HG02938 (cell line): ENCODE measurements around the gene ETV4.
A peak's percentile ranks its signal among the peaks of the same experiment; 100 is the strongest.

ENCODE experiments used
- ATAC-seq: cut with Tn5 transposase; IDR thresholded peaks from one replicate; pipeline ENCODE4 v1.9.1; 2021; ENCODE audit warnings: mild to moderate bottlenecking, moderate library complexity; ENCODE audit not compliant: unreplicated experiment

Gene ETV4

DNA sequence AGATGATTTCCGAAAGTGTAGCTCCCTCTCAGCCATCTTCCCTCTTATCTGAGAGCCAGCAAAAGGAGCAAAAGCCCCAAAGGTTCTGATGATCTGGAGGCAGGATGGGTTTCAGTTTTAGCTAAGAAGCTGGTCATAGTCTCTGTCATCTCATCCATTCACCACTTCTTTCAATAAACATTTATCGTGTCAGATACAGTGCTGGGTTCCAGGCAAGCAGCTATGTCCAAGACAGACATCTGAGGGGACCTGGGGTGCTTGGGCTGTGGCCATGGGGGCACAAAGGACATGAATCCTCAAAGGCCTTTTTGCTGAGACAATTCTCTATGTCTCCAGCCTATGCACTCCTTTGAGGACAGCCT lies 1.0 kb upstream of the ETV4 start:
- ATAC-seq: no peak

DNA sequence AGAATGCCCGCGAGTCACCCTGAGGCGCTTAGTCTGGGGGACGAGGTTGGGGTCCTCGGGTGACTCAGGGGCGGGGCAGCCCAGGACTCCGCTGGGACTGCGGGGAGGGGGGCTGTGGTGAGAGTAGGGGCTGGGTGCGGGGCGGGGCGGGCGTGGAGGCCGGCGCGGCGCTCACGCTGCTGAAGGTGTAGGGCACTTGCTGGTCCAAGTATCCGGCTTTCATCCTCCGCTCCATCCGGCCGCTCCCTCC lies 832 bp downstream of the ETV4 start:
- ATAC-seq: peak; percentile 7

GRCh38 chr17:43543771-43544575 lies 2.2 kb downstream of the ETV4 start:
- no peak for ATAC-seq

DNA sequence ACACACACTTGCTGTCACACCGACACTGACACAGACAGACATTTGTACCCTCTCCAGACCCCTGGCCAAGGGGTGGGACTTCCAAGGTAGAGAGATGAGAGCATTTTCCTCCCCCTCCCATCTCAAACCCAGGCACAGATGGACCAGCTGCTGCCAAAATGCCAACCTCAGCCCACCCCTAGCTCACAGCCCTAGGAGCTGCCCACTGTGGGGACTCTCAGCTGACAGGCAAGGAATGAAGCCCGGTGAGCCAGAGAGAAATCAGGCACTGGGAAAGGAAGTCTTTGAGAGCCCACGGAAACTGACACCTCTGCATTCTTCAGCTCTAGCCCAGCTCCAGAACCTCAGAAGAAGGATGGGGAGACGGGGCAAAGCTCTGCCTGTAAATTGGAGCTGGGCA lies 2.8 kb downstream of the ETV4 start:
- no peak for ATAC-seq

- ATAC-seq: no peak
Observed at GRCh38 chr17:43542859-43543258, 3.3 kb downstream of the ETV4 start.

DNA sequence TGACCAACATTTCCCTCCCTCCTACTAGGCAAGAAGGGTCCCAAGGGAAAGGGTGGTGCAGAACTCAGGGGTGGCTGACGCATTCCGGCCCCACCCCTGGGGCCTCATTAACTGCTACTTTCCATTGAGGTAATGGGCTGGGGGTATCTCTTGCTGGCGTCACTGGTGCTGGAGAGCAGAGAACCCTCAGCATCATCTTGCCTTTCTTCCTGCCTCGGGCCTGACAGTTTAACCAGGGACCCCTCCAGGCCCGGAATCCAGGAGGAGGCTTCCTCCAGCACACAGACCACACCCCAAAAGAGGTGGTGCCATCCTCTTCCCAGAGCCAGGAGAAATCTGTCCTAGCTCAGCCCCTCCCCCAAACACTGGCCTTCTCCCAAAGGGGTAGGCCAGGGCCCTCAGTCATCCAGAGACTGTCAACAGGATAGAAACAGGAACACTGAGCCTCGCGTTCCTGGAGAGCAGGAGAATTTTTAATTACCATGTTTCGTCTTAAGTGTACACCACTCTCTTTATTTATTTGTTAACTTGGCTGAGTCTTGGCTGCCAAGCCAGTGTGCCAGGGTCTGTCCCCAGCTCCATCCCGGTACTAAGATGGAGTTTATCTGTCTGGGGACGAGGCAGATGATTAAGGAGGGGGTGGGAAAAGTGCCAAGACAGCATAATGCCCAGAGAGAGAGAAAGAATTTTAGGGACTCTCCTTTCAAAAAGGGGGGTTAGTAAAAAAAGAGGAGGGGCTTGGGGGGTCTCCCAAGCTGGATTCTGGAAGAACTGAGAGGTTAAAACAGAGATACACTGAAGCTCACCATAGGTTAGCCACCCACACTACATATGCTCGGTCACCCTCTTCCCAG lies 5.1 kb downstream of the ETV4 start:
- no peak for ATAC-seq

GRCh38 chr17:43536236-43536992 lies 9.7 kb downstream of the ETV4 start:
- ATAC-seq: no peak

DNA sequence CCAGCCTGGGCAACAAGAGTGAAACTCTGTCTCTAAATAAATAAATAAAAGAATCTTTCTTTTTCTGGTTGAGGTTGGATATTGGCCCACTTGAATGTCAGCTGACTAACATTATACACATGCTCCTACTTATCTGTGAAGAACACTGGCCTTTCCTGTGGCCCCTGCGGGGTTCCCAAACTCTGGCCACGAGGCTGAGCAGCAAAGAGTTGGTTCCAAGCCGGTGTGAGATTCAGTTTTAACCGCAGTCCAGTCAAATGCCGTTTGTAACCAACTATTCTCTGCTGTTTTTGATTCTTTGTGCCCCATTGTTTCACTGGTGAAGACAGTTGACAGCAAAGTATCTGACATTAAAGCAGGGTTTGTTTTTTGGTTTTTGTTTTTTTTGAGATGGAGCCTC lies 11.2 kb downstream of the ETV4 start:
- ATAC-seq: no peak

DNA sequence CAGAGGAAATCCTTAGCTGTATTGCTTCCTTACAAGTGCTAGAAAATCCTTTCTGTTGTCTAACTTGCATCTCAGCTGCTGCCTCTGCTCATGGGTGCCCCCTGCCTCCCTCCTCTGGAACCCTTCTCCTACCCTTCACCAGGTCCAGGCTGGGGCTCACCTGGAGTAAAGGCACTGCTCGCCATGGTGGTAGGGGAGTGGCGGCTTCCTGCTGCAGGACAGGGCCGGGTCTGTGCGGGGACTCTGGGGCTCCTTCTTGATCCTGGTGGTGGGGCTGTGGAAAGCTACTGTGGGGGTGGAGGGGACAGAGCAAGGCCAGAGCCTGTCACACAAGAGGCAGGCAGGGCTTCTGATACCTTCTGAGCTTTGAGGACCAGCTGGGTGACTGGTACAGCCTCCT lies 12.4 kb downstream of the ETV4 start:
- no peak for ATAC-seq

- ATAC-seq: no peak
Observed at GRCh38 chr17:43532581-43532980, 13.6 kb downstream of the ETV4 start.

- ATAC-seq: no peak
Observed at GRCh38 chr17:43531955-43532354, 14.2 kb downstream of the ETV4 start.

DNA sequence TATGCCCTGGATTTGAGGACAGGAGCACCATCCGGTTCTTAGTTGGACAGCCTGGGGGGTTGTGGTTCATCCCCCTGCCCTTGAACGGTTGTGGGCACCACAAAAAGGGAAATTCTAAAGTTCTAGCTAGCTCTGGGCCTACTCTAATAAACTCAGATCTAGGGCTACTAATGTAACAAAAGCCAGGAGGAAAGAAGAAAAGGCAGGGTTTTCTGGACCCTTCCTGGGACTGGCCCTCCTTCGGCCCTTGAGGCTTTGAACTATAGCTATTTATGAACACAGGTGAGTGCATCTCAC lies 15.1 kb downstream of the ETV4 start:
- ATAC-seq: no peak

GRCh38 chr17:43530288-43531081 lies 15.7 kb downstream of the ETV4 start:
- ATAC-seq: no peak

DNA sequence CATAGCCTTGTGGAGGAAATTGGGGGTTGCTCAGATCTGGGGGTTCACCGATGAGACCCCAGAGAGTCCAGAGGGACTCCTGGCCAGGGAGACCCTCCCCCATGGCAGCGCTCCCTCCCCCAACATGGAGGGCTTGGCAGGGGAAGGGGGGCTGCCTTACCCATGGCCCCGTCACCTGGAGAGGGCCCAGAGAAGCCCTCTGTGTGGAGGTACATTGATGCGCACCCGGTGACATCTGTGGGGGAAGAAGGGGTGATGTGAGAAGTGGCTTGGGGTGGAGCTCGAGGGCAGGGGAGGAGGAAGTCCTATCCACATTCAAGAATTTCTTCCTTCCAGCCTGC lies 16.2 kb downstream of the ETV4 start:
- no peak for ATAC-seq

- no peak for ATAC-seq
Observed at GRCh38 chr17:43528988-43529814, 16.9 kb downstream of the ETV4 start.

GRCh38 chr17:43528319-43528987 lies 17.7 kb downstream of the ETV4 start:
- ATAC-seq: no peak

DNA sequence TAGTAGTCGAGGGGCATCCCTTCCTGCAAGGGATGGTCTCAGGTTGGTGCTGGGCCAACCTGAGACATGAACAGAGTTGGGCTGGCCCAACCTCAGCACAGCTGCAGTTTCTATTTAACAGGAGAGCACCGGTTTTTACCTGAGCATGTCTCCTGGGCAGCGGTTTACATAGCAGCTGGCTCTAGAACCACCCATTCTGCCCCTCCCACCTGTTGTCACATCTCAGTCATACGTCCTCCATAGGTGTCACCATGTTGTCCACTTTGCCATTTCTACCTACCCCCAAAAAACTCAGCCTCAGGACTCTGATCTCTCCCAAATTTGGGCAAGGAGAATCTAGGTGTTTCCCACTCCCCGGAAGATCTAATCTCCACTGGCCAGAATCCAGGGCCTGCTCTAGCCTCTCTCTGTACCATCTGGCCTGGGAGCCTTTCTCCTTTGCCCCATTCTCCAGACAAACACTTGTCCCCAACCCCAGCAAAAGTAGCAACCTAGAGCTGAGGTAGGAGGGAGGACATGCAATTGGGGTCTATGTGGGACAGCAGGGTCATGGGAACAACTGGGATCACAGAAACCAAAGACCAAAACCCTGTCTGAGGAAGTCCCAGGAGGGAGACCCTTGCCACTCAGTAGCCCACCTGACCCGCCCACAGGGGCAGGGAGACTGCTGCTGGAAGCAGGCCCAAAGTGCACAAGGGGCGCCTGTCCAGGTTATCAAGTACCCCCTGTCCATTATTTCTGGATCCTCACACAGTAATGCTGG lies 19.1 kb downstream of the ETV4 start:
- ATAC-seq: no peak

DNA sequence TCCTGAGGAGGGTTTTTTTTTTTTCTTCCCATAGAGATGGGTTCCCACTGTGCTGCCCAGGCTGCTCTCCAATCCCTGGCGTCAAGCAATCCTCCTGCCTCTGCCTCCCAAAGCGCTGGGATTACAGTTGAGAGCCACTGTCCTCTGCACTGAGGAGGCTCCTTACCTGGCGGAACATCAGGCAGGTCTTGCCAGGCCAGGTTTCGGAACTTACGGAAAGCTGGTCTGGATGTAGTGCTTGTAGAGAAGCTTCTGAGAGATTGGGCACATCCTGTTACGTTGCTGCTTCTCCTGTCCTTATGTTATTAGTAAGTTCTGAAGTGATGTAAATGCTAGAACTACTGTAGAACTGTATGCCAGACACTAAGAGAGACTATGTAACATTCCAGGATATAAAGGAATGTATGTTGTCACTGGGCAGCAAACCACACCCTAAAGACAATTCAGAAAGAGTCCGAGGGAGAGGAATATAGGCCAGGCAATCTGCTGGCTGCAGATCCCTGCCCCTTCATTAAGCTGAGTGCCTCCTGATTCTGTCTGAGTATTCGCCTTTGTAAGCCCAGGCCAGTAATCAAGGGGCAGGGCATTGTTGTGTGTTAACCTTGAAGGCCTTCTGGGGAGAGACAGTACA lies 21.1 kb downstream of the ETV4 start:
- no peak for ATAC-seq

DNA sequence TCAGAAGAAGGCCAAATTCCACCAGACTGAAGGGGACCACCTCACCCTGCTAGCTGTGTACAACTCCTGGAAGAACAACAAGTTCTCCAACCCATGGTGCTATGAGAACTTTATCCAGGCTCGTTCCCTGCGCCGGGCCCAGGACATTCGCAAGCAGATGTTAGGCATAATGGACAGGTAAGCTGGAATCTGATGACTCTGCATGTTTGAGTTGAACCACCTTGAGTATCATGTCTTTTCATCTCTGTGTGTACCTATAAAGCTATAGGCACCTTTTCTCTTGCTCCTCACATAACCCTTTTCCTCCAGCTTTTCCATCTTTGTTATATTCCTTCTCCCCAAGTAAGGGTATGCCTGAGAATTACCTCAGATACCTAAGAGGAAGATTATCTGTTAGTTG lies 24.8 kb downstream of the ETV4 start:
- no peak for ATAC-seq
